Neuronal stem cell (in vitro differentiated cells): Measurements from ENCODE around the gene ARHGDIB.

Experiments used
- DNase-seq: peaks from one replicate; pipeline ENCODE4 v3.0.0-alpha.2; 2013; ENCODE audit warnings: low spot score
- H2AFZ ChIP-seq: one replicate; pipeline ENCODE4 v1.6.1; 2013; ENCODE audit warnings: mild to moderate bottlenecking, low read length, inconsistent platforms
- H2AK5ac ChIP-seq: 2 replicates; pipeline ENCODE4 v1.6.1; 2013; ENCODE audit warnings: low read depth, mild to moderate bottlenecking, inconsistent platforms, low read length, moderate library complexity, mixed read lengths
- H2BK120ac ChIP-seq: 2 replicates; pipeline ENCODE4 v1.6.1; 2013; ENCODE audit warnings: low read depth, mild to moderate bottlenecking, inconsistent platforms, low read length, moderate library complexity, mixed read lengths
- H2BK12ac ChIP-seq: one replicate; pipeline ENCODE4 v1.6.1; 2013; ENCODE audit warnings: low read length, inconsistent platforms
- H2BK15ac ChIP-seq: 2 replicates; pipeline ENCODE4 v1.6.1; 2013; ENCODE audit warnings: mild to moderate bottlenecking, low read length, inconsistent platforms, mixed read lengths
- H2BK5ac ChIP-seq: one replicate; pipeline ENCODE4 v1.6.1; 2013; ENCODE audit warnings: inconsistent platforms, mild to moderate bottlenecking, low read length, moderate library complexity
- H3K14ac ChIP-seq: one replicate; pipeline ENCODE4 v1.6.1; 2013; ENCODE audit warnings: low read length, inconsistent platforms
- H3K18ac ChIP-seq: 2 replicates; pipeline ENCODE4 v1.6.1; 2013; ENCODE audit warnings: low read length, inconsistent platforms
- H3K23ac ChIP-seq: 2 replicates; pipeline ENCODE4 v1.6.1; 2013; ENCODE audit warnings: low read depth, mild to moderate bottlenecking, mixed read lengths, low read length, inconsistent platforms; ENCODE audit not compliant: poor library complexity
- H3K27ac ChIP-seq: replicated peaks from 3 replicates; pipeline ENCODE4 v1.5.1; 2013; ENCODE audit warnings: low read length, inconsistent platforms
- H3K27me3 ChIP-seq, 3 experiments: 2 replicates each; pipeline ENCODE4 v1.6.1; 2013; ENCODE audit warnings: low read length in 3 of 3, mild to moderate bottlenecking in 2 of 3, inconsistent platforms in 1 of 3, low read depth in 1 of 3, mixed read lengths in 1 of 3, moderate library complexity in 1 of 3; ENCODE audit not compliant: control insufficient read depth in 3 of 3, insufficient read depth in 3 of 3
- H3K36me3 ChIP-seq, 2 donors: replicated peaks in 1 of 2; 2 replicates each; pipeline ENCODE4 v1.6.1; 2013; ENCODE audit warnings: low read length in 2 of 2; ENCODE audit not compliant: control insufficient read depth in 2 of 2, insufficient read depth in 2 of 2
- H3K4ac ChIP-seq: 2 replicates; pipeline ENCODE4 v1.6.1; 2013; ENCODE audit warnings: inconsistent platforms, mild to moderate bottlenecking, low read length, moderate library complexity
- H3K4me1 ChIP-seq, 2 donors: 1 replicate in 1 of 2; 2 replicates in 1 of 2; pipeline ENCODE4 v1.6.1; 2013; ENCODE audit warnings: low read length in 2 of 2, low read depth in 1 of 2; ENCODE audit not compliant: control insufficient read depth in 2 of 2, insufficient read depth in 1 of 2
- H3K4me2 ChIP-seq: one replicate; pipeline ENCODE4 v1.6.1; 2013; ENCODE audit warnings: mild to moderate bottlenecking, low read length, inconsistent platforms; ENCODE audit not compliant: insufficient read depth, poor library complexity, severe bottlenecking
- H3K4me3 ChIP-seq, 2 donors: 2 replicates each; pipeline ENCODE4 v1.5.1; 2013; ENCODE audit warnings: low read length in 2 of 2, mild to moderate bottlenecking in 2 of 2, inconsistent platforms in 1 of 2, moderate library complexity in 1 of 2
- H3K79me1 ChIP-seq: one replicate; pipeline ENCODE4 v1.6.1; 2013; ENCODE audit warnings: low read depth, mild to moderate bottlenecking, inconsistent platforms, low read length, moderate library complexity
- H3K9ac ChIP-seq: one replicate; pipeline ENCODE4 v1.6.1; 2013; ENCODE audit warnings: mild to moderate bottlenecking, low read depth, low read length, inconsistent platforms; ENCODE audit not compliant: poor library complexity
- H3K9me3 ChIP-seq, 2 donors: replicated peaks in 1 of 2; 2 replicates each; pipeline versions ENCODE3 to v1.6.1; 2013; ENCODE audit warnings: low read length in 2 of 2, mild to moderate bottlenecking in 2 of 2, inconsistent platforms in 1 of 2, low read depth in 1 of 2, mixed read lengths in 1 of 2, moderate library complexity in 1 of 2; ENCODE audit not compliant: control insufficient read depth in 2 of 2, insufficient read depth in 1 of 2
- H4K8ac ChIP-seq: one replicate; pipeline ENCODE4 v1.6.1; 2013; ENCODE audit warnings: low read depth, mild to moderate bottlenecking, inconsistent platforms, low read length, moderate library complexity
- H4K91ac ChIP-seq: one replicate; pipeline ENCODE4 v1.6.1; 2013; ENCODE audit warnings: low read length, low read depth, mild to moderate bottlenecking, inconsistent platforms; ENCODE audit not compliant: poor library complexity
- WGBS, 2 donors: extraction: QIAGEN DNeasy Blood & Tissue Kit; methylation state at CpG; one replicate each; pipeline ENCODE4 v1.1.7; 2013; ENCODE audit warnings: missing lambda C conversion rate in 2 of 2, mixed read lengths in 1 of 2; ENCODE audit not compliant: insufficient read length in 2 of 2, insufficient replicate concordance in 1 of 2; ENCODE audit errors: extremely low coverage in 2 of 2; 5-methylcytosine and 5-hydroxymethylcytosine counted together

ARHGDIB gene

GRCh38 chr12:14954269-14954668, 7.1 kb downstream of the ARHGDIB start:
- H3K79me1 ChIP-seq = no peaks in the 10 kb centered on the region
- no CpG with 5 or more reads among the region's 4 CpGs for WGBS, 2 donors

GRCh38 chr12:14953752-14954151, 7.6 kb downstream of the ARHGDIB start:
- Histone ChIP-seq H3K79me1 (no peaks in the 10 kb centered on the region), H4K8ac (no peak overlapping the region), H2BK120ac (no peak overlapping the region), H2BK12ac (no peak overlapping the region), H2BK15ac (no peak overlapping the region), H3K9ac (no peak overlapping the region), H3K27me3 (no peaks in the 10 kb centered on the region), H3K27ac (no peak overlapping the region), H3K4ac (no peak overlapping the region), H3K9me3 (no peaks in the 10 kb centered on the region), H3K23ac (no peak overlapping the region), H2BK5ac (no peak overlapping the region), H4K91ac (no peak overlapping the region), H2AFZ (no peak overlapping the region), H3K14ac (no peak overlapping the region), H3K4me1 (peaks cover 10 to 12% of the 10 kb centered on the region in 2 donors), H3K4me2 (no peak overlapping the region), H2AK5ac (no peak overlapping the region), H3K36me3 (no peaks in the 10 kb centered on the region), H3K4me3 (no peak overlapping the region), H3K18ac (no peak overlapping the region)
- WGBS, 2 donors = no CpG with 5 or more reads among the region's 1 CpG
- DNase-seq = no peak

More at GRCh38 chr12:14954269-14954668, 7.1 kb downstream of the ARHGDIB start:
- Histone ChIP-seq H3K14ac (no peak overlapping the region), H2BK120ac (no peak overlapping the region), H3K18ac (no peak overlapping the region), H3K36me3 (no peaks in the 10 kb centered on the region), H3K27ac (no peak overlapping the region), H4K8ac (no peak overlapping the region), H2AFZ (no peak overlapping the region), H4K91ac (no peak overlapping the region), H2BK12ac (no peak overlapping the region), H3K27me3 (no peaks in the 10 kb centered on the region), H3K4me1 (peaks cover 7 to 8% of the 10 kb centered on the region in 2 donors), H3K4me2 (no peak overlapping the region), H3K4me3 (no peak overlapping the region), H3K4ac (no peak overlapping the region), H2BK5ac (no peak overlapping the region), H2BK15ac (no peak overlapping the region), H3K23ac (no peak overlapping the region), H3K9ac (no peak overlapping the region), H2AK5ac (no peak overlapping the region), H3K9me3 (no peaks in the 10 kb centered on the region)
- DNase-seq = no peak

- Histone ChIP-seq H2AK5ac (no peak overlapping the region), H3K4ac (no peak overlapping the region), H2AFZ (peak overlapping the region; percentile 19), H3K9me3 (no peaks in the 10 kb centered on the region), H3K79me1 (no peaks in the 10 kb centered on the region), H2BK5ac (no peak overlapping the region), H2BK12ac (no peak overlapping the region), H2BK15ac (no peak overlapping the region), H3K4me2 (no peak overlapping the region), H3K4me1 (peaks cover 13 to 15% of the 10 kb centered on the region in 2 donors), H2BK120ac (no peak overlapping the region), H3K27ac (no peak overlapping the region), H3K36me3 (no peaks in the 10 kb centered on the region), H3K14ac (no peak overlapping the region), H3K9ac (no peak overlapping the region), H3K18ac (no peak overlapping the region), H4K91ac (no peak overlapping the region), H3K4me3 (no peak overlapping the region), H3K27me3 (no peaks in the 10 kb centered on the region), H3K23ac (no peak overlapping the region), H4K8ac (no peak overlapping the region)
- WGBS, 2 donors = no CpG with 5 or more reads among the region's 7 CpGs
- DNase-seq = no peak
Observed at GRCh38 chr12:14952299-14952921, 9.0 kb downstream of the ARHGDIB start.

GRCh38 chr12:14951851-14952250, 9.6 kb downstream of the ARHGDIB start:
- Histone ChIP-seq H3K9me3 (no peaks in the 10 kb centered on the region), H3K4ac (no peak overlapping the region), H3K4me2 (no peak overlapping the region), H3K23ac (no peak overlapping the region), H3K4me3 (no peak overlapping the region), H3K18ac (no peak overlapping the region), H2BK120ac (no peak overlapping the region), H4K8ac (no peak overlapping the region), H2AK5ac (no peak overlapping the region), H2BK15ac (no peak overlapping the region), H3K9ac (no peak overlapping the region), H3K36me3 (no peaks in the 10 kb centered on the region), H3K27ac (no peak overlapping the region), H2AFZ (no peak overlapping the region), H4K91ac (no peak overlapping the region), H3K14ac (no peak overlapping the region), H3K27me3 (no peaks in the 10 kb centered on the region), H3K79me1 (no peaks in the 10 kb centered on the region), H3K4me1 (peaks cover 13 to 15% of the 10 kb centered on the region in 2 donors), H2BK12ac (no peak overlapping the region), H2BK5ac (no peak overlapping the region)
- WGBS, 2 donors = no CpG with 5 or more reads among the region's 1 CpG
- DNase-seq = no peak
